Ishikawa (cell line): ENCODE results near the gene TTL.

Experiments
- CEBPB ChIP-seq: IDR thresholded peaks from 2 replicates; pipeline ENCODE4 v1.6.1; 2012
- CREB1 ChIP-seq: IDR thresholded peaks from 2 replicates; pipeline ENCODE4 v1.6.1; 2012; ENCODE audit warnings: low read depth
- EGR1 ChIP-seq: IDR thresholded peaks from 2 replicates; pipeline ENCODE4 v1.6.1; 2012
- EP300 ChIP-seq: IDR thresholded peaks from 2 replicates; pipeline ENCODE4 v1.6.1; 2012; ENCODE audit warnings: borderline replicate concordance
- FOXM1 ChIP-seq: IDR thresholded peaks from 2 replicates; pipeline ENCODE4 v1.6.1; 2012; ENCODE audit warnings: low read depth, borderline replicate concordance
- MAX ChIP-seq: IDR thresholded peaks from 2 replicates; pipeline ENCODE4 v1.6.1; 2012
- RAD21 ChIP-seq: IDR thresholded peaks from 2 replicates; pipeline ENCODE4 v1.6.1; 2012; ENCODE audit warnings: low read depth
- REST ChIP-seq: IDR thresholded peaks from 2 replicates; pipeline ENCODE4 v1.6.1; 2012; ENCODE audit warnings: low read depth, mild to moderate bottlenecking
- TAF1 ChIP-seq: IDR thresholded peaks from 2 replicates; pipeline ENCODE4 v1.6.1; 2012; ENCODE audit warnings: low read depth, mild to moderate bottlenecking
- TCF12 ChIP-seq: IDR thresholded peaks from 2 replicates; pipeline ENCODE4 v1.6.1; 2012; ENCODE audit warnings: low read depth
- TEAD4 ChIP-seq: IDR thresholded peaks from 2 replicates; pipeline ENCODE4 v1.6.1; 2012
- YY1 ChIP-seq: IDR thresholded peaks from 2 replicates; pipeline ENCODE4 v1.6.1; 2012; ENCODE audit warnings: low read depth
- TF ChIP-seq, protein P1 (sequence below): IDR thresholded peaks from 2 replicates; pipeline ENCODE4 v1.6.1; 2012

DNA sequence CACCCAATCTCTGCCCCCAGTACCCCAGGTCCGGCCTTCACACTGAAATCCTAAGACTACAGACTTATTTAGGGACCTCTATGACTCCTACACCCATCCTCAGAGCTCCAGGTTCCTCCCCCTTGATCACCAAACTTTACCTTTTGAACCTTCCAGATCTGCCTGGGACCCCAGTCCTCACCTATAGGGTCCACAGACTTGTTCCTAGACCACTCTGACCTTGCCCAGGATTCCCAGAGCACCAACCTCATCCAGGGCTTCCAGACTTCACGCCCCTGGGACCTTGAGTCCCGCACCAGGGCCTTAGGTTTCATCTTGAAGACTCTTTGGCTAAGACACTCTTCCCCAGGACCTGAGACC is 102.9 kb downstream of the TTL start:
- TF ChIP-seq CREB1, result no peak
- no peak for TF ChIP-seq RAD21
- TF ChIP-seq YY1, result no peak
- no peak for TF ChIP-seq EP300
- no peak for TF ChIP-seq CEBPB
- TF ChIP-seq MAX, result no peak
- TF ChIP-seq TEAD4, result no peak
- TF ChIP-seq REST, result no peak
- no peak for TF ChIP-seq TAF1
- no peak for TF ChIP-seq TCF12
- no peak for TF ChIP-seq FOXM1
- TF ChIP-seq, protein P1, sequence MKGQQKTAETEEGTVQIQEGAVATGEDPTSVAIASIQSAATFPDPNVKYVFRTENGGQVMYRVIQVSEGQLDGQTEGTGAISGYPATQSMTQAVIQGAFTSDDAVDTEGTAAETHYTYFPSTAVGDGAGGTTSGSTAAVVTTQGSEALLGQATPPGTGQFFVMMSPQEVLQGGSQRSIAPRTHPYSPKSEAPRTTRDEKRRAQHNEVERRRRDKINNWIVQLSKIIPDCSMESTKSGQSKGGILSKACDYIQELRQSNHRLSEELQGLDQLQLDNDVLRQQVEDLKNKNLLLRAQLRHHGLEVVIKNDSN, result no peak
- no peak for TF ChIP-seq EGR1
